Endometrial microvascular endothelial cells (primary cell): Measurements from ENCODE around the gene FBXO2. TPM values are rescaled to one million over a fixed set of nuclear protein-coding genes. Genes with fewer than 3 reads are reported as not detected.

Experiments used
- in situ Hi-C: cut with HindIII; loops from 2 replicates; pipeline ENCODE4 v1.10.0; 2017; ENCODE audit warnings: low sequenced_read_pairs, low pct_unique_long_range_greater_than_20kb; ENCODE audit errors: inconsistent ontology term
- total RNA-seq: library from RNA; depleted of rRNA; stranded (reverse); fragments of >200 nt; gene quantifications from one replicate; pipeline ENCODE4 v1.2.3, GENCODE V29; 2015; ENCODE audit errors: inconsistent ontology term

FBXO2 gene
- total RNA-seq, 1 donor from 2014 or later, result not detected

DNA sequence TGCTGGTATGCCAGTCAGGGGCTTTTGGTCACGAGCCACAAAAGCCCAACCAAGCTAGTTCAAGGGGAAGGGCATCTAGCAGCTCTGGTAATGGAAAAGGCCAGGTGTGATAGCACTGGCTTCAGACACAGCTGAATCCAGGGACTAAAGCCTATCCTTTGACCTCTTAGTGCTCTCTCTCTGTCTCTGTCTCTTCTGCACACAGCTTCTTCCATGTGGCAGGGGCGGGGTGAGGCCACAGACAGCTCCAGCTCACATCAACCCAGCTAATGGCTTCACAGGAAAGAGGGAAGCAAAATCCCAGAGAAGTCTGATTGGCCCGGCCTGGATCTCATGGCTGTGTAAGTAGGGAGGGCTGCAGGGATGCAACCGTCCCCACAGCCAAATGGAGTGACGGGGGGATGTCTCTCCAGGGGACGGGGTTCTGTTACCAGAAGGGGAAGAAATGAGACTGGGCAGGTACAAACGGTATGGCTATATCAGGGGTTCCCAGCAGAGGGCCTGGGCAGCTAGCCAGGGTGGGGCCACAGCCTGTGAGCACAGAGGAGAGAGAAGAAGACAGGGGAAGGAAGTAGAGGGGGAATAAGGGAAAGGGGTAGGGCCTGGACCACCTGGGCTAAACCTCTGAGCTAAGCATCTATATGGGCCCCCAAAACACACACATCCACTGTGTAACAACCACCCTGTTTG, 42.4 kb downstream of the FBXO2 start:
- in situ Hi-C loops, result loop anchor here (25.0 kb wide), 1 partner anchor 274 kb away; no protein-coding TSS in a partner anchor

DNA sequence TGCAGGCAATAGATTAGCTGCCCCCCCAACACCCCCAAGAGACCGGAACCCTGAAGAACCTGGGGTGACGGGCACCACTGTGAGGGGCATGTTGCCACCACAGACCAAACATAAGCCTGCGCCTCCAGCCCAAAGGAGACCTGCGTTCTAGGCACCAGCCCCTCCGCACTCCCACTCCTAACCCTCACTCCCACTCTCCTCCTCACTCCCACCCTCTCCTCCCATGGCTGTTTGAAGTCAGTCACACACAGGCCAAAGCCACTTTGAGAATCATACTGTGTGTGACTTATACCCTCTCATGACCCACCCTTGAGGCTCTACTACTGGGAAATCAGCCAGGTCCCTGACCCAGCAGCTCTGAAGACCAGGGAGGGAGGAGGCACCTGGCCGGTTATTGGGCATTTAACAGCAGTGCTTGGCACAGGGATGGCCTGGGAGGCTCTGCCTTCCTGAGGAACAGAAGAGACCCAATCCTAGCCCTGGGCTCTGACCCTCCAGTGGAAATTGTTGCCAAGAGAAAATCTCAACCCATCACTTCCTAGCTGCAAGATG, 43.5 kb downstream of the FBXO2 start:
- in situ Hi-C loops, result loop anchor here (25.0 kb wide), 1 partner anchor 273 kb away; no protein-coding TSS in a partner anchor

- in situ Hi-C loops, result loop anchor here (25.0 kb wide), 1 partner anchor 272 kb away; no protein-coding TSS in a partner anchor
Measured at GRCh38 chr1:11609378-11609777, 44.9 kb downstream of the FBXO2 start.

DNA sequence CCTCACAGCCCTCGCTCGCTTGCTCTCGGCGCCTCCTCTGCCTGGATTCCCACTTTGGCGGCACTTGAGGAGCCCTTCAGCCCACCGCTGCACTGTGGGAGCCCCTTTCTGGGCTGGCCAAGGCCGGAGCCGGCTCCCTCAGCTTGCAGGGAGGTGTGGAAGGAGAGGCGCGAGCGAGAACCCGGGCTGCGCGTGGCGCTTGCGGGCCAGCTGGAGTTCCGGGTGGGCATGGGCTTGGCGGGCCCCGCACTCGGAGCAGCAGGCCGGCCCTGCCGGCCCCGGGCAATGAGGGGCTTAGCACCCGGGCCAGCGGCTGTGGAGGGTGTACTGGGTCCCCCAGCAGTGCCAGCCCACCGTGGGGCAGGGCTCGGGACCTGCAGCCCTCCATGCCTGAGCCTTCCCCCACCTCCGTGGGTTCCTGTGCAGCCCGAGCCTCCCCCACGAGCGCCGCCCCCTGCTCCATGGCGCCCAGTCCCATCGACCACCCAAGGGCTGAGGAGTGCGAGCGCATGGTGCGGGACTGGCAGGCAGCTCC, 45.6 kb downstream of the FBXO2 start:
- in situ Hi-C loops, result loop anchor here (25.0 kb wide), 1 partner anchor 271 kb away; no protein-coding TSS in a partner anchor

DNA sequence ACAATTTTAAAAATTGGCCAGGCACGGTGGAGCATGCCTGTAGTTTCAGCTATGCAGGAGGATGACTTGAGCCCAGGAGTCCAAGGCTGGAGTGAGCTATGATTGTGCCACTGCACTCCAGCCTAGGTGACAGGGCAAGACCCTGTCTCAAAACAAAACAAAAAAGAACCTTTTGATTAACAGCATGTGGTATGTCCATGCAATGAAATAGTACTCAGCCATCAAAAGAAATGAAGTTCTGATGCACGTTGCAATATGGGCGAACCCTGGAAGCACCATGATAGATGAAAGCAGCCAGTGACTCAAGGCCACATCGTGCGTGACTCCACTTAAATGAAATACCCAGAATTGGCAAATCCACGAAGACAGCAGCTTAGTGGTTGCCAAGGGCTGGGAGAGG, 47.5 kb downstream of the FBXO2 start:
- in situ Hi-C loops, result loop anchor here (25.0 kb wide), 1 partner anchor 269 kb away; no protein-coding TSS in a partner anchor

GRCh38 chr1:11602981-11603380, 51.2 kb downstream of the FBXO2 start:
- in situ Hi-C loops, result loop anchor here (25.0 kb wide), 1 partner anchor 266 kb away; no protein-coding TSS in a partner anchor

- in situ Hi-C loops, result loop anchor here (25.0 kb wide), 1 partner anchor 265 kb away; no protein-coding TSS in a partner anchor
Measured at GRCh38 chr1:11602424-11602823, 51.8 kb downstream of the FBXO2 start.

DNA sequence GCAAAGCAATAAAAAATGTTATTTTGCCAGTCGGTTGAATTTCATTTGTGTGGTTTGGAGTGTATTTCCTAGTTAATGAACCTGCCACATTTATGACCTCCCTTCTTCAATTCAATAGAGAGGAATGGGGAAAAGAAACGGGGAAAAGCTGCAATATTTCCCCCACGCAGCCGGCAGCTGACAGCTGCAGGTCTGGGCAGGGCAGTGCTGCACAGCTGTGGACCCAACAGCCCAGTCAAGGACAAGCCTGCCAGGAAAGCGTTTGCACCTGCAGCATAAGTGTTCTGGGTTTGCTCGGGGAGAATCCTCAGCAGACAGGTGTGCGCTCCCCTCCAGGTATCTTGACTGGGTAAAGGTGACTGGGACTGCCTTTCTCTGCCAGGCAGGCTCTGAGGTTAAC, 53.4 kb downstream of the FBXO2 start:
- in situ Hi-C loops, result loop anchor here (25.0 kb wide), 1 partner anchor 264 kb away; no protein-coding TSS in a partner anchor

- in situ Hi-C loops, result loop anchor here (25.0 kb wide), 1 partner anchor 263 kb away; no protein-coding TSS in a partner anchor
Measured at GRCh38 chr1:11599891-11600576, 54.2 kb downstream of the FBXO2 start.

DNA sequence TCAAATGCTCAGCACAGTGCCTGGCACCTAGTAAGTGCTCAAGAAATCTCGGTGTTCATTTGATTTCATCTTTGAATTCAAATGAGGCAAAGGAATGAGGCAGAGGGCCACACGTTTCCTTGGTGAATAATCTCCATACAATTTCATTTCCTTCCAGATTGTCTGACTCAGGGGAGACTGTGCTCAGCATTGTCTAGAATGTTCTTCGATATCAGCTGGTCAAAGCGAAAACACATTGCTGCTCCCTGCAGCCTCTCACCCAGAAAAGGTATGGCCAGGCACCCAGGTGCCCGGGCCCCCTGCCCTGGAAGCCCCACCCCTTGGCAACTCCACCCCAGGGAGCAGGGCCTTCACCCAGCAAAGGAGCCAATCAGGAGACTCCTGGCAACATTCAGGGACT, 55.8 kb downstream of the FBXO2 start:
- in situ Hi-C loops, result no loop called here

Other genes starting within 250 kb of the FBXO2 start
- gene DISP3, start 175.3 kb downstream of the FBXO2 start, total RNA-seq, result 0.56 TPM
- 8.5 TPM for gene FBXO44, start 448 bp upstream of the FBXO2 start, total RNA-seq
- gene FBXO6, start 9.8 kb upstream of the FBXO2 start, total RNA-seq, result 3.8 TPM
- 43.9 TPM for gene MAD2L2, start 26.7 kb upstream of the FBXO2 start, total RNA-seq
- not detected for gene DRAXIN, start 37.3 kb upstream of the FBXO2 start, total RNA-seq
- gene AGTRAP, start 81.7 kb upstream of the FBXO2 start, total RNA-seq, result 79.3 TPM
- not detected for gene C1orf167, start 107.8 kb upstream of the FBXO2 start, total RNA-seq
- gene MTHFR, start 151.5 kb upstream of the FBXO2 start, total RNA-seq, result 19.0 TPM
- 4.5 TPM for gene CLCN6, start 151.8 kb upstream of the FBXO2 start, total RNA-seq
- not detected for gene NPPA, start 193.4 kb upstream of the FBXO2 start, total RNA-seq
- not detected for gene NPPB, start 204.5 kb upstream of the FBXO2 start, total RNA-seq